Mammary epithelial cell (primary cell): Measurements from ENCODE around the gene EXOC2.

Experiments used
- EZH2 ChIP-seq: IDR thresholded peaks from 2 replicates; pipeline ENCODE4 v1.6.1; 2012; ENCODE audit warnings: low read length, inconsistent platforms, borderline replicate concordance
- TF ChIP-seq, protein P1 (sequence below), 2 donors: IDR thresholded peaks in 1 of 2; conservative IDR thresholded peaks in 1 of 2; 2 replicates each; pipeline ENCODE4 v1.5.1; 2011 to 2012; ENCODE audit warnings: inconsistent platforms in 2 of 2, low read length in 2 of 2, mild to moderate bottlenecking in 2 of 2, control low read depth in 1 of 2, low read depth in 1 of 2; ENCODE audit not compliant: insufficient read depth in 1 of 2; ENCODE audit errors: extremely low read depth in 1 of 2

DNA sequence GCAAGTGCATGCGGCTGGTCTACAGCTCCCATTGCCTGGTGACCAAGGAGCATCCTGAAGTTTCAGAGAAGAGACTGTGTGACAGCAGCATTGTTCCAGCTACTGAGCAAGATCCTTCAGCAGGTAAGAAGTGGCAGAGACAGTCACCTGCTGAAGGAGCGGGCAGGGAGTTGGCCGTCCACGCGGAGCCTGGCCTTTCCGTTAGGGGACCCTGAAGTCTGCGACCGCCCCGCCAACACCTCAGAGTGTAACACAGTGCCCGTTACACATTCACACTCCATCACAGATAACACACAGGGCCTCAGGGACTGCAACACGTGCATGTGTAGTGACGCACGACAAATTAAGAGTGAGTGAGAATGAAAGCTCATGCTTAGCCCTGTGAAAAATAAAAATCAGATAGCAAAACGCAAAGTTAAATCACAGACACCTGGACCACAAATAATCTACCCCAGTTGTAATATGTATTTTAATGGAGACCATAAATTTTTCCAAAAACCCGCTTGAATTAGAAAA, 207.2 kb downstream of the EXOC2 start:
- TF ChIP-seq, protein P1, sequence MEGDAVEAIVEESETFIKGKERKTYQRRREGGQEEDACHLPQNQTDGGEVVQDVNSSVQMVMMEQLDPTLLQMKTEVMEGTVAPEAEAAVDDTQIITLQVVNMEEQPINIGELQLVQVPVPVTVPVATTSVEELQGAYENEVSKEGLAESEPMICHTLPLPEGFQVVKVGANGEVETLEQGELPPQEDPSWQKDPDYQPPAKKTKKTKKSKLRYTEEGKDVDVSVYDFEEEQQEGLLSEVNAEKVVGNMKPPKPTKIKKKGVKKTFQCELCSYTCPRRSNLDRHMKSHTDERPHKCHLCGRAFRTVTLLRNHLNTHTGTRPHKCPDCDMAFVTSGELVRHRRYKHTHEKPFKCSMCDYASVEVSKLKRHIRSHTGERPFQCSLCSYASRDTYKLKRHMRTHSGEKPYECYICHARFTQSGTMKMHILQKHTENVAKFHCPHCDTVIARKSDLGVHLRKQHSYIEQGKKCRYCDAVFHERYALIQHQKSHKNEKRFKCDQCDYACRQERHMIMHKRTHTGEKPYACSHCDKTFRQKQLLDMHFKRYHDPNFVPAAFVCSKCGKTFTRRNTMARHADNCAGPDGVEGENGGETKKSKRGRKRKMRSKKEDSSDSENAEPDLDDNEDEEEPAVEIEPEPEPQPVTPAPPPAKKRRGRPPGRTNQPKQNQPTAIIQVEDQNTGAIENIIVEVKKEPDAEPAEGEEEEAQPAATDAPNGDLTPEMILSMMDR (conservative IDR thresholded peaks at IDR 0.05 in 1 of 2, IDR thresholded peaks at IDR 0.05 in 1 of 2; ENCODE audit: extremely low read depth in 1 of 2, insufficient read depth in 1 of 2, low read depth in 1 of 2, low read length in 2 of 2): no peak
- TF ChIP-seq EZH2: no peak
